ENCODE data around the gene OSBPL5. TPM values are rescaled to one million over a fixed set of nuclear protein-coding genes. Genes with fewer than 3 reads are reported as not detected.

Gene OSBPL5
- total RNA-seq, 1 donor from 2014 or later, result 88.4 TPM

DNA sequence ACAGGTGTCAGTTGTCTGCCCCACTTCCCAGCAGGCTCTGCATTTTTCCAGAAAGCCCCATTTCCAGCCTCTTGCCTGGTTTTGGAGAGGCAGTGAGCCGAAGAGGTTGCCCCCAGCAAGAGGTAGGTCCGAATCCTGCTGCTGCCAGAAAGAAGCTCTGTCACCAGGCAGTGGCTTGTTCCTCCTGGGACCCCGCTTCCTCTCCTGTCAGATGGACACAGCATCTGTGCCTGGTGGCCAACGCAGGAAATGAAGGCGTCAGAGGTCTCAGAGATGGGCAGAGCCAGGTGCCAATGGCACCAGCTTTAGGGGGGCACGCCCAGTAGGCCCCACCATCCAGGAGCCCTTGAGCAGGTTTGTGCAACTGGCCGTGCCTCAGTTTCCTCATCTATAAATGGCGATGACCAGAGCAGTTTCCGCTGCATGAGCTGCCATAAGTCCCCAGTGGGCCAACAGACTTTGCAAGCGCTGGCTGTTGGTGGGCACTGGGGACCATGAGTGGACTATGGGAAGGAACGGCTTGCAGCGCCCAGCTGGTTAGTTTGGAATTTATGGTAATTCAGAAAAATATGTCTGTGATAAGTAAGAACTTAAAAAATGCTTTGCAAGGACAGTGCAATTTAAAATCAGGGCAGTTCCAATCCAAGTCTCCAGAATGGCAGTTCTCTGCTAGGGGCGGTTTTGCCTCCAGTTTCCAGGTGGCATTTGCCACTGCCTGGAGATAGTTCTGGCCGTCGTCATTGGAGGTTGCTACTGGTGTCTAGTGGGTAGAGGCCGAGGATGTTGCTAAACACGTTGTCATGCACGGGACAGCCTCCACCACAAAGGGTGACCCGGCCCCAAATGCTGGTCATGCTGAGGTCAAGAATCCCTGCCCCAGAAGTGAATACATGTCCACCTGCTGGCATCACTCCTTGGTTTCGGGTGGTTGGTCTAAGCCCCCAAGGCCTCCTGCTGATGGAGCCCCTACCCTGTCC is 2.3 kb upstream of the OSBPL5 start:
- no peaks in the 10 kb centered on the region for H3K36me3 ChIP-seq
- TF ChIP-seq, protein P1, sequence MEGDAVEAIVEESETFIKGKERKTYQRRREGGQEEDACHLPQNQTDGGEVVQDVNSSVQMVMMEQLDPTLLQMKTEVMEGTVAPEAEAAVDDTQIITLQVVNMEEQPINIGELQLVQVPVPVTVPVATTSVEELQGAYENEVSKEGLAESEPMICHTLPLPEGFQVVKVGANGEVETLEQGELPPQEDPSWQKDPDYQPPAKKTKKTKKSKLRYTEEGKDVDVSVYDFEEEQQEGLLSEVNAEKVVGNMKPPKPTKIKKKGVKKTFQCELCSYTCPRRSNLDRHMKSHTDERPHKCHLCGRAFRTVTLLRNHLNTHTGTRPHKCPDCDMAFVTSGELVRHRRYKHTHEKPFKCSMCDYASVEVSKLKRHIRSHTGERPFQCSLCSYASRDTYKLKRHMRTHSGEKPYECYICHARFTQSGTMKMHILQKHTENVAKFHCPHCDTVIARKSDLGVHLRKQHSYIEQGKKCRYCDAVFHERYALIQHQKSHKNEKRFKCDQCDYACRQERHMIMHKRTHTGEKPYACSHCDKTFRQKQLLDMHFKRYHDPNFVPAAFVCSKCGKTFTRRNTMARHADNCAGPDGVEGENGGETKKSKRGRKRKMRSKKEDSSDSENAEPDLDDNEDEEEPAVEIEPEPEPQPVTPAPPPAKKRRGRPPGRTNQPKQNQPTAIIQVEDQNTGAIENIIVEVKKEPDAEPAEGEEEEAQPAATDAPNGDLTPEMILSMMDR (IDR thresholded peaks at IDR 0.05), result no peak
- TF ChIP-seq POLR2A (IDR thresholded peaks at IDR 0.05) (no peak), POLR2AphosphoS5 (IDR thresholded peaks at IDR 0.05; ENCODE audit: insufficient read depth in 1 of 2, low read depth in 1 of 2) (no peak)
- H3K27ac ChIP-seq, result no peak overlapping the region
- H3K4me1 ChIP-seq, result peaks cover 48% of the 10 kb centered on the region
- H3K4me3 ChIP-seq, result no peak overlapping the region
- no peak for DNase-seq (ENCODE audit: extremely low spot score in 2 of 2)
- intact Hi-C loops (cut with DNase I), result no loop called here
- no peaks in the 10 kb centered on the region for H3K9me3 ChIP-seq
- H3K27me3 ChIP-seq, result no peaks in the 10 kb centered on the region

DNA sequence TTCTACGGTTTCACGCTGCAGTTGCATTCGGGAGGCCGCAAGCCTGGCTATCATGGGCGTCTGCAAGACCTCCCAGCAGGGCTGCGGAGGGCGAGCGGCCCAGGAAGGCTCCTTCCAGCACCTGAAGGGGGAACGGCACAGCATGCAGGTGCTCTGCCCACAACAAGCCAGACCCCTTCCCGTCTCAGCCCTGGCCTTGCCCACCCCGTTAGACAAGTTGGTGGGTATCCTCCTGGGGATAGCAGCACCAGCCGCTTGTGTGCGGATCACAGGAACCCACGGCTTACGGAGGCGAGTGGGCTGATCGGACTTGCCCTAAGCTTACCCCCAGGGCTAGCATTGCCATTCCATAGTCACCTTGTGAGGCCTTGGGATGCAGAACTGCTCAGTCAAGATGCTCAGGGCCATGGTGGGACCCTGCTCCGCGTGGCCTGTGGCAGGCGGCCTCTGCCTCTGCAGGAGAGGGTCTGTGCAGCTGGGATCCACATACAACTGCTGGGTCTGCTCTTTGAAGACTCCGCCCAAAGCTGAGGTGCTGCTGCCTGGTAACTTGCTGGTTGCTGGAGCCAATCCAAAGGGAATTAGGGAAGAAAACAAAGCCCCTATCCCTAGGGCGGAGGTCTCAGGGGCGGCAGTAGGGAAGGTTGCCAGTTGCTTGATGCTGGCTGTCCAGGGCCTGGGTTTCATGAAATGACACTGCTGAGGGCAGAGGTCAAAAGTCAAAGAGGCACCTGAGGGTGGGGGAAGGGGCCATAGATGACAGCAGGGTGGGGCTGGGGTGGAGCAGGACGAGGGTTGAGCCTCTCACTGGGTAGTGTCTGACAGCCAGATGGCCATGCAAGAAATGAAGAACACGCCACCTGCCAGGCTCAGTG is 1.4 kb upstream of the OSBPL5 start:
- intact Hi-C loops (cut with DNase I), result no loop called here
- TF ChIP-seq POLR2A (IDR thresholded peaks at IDR 0.05) (no peak), POLR2AphosphoS5 (IDR thresholded peaks at IDR 0.05; ENCODE audit: insufficient read depth in 1 of 2, low read depth in 1 of 2) (no peak)
- TF ChIP-seq, protein P1 (IDR thresholded peaks at IDR 0.05), result no peak
- no peaks in the 10 kb centered on the region for H3K27me3 ChIP-seq
- peaks cover 57% of the 10 kb centered on the region for H3K4me1 ChIP-seq
- no peaks in the 10 kb centered on the region for H3K9me3 ChIP-seq
- DNase-seq (ENCODE audit: extremely low spot score in 2 of 2), result no peak
- H3K27ac ChIP-seq, result no peak overlapping the region
- no peak overlapping the region for H3K4me3 ChIP-seq
- H3K36me3 ChIP-seq, result no peaks in the 10 kb centered on the region

DNA sequence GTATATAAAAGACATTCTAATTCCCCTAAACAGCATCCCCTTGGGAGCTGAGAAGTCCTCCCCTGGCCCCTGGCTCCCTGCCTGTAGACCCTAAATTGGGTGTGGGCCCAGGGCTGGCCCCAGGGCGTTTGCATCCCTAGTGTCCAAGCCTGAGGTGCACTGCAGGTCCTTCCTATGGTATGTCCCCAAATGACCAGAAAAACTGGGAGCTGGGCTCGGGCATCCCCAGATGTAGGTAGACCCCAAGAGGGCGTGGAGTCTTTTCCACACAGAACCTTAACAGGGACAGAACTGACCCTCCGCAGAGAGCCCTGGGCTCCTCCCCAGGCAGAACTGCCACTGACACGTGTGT is 782 bp upstream of the OSBPL5 start:
- Histone ChIP-seq H3K36me3 (no peaks in the 10 kb centered on the region), H3K27me3 (no peaks in the 10 kb centered on the region), H3K4me1 (peaks cover 64% of the 10 kb centered on the region), H3K27ac (peak overlapping the region; percentile 85), H3K9me3 (no peaks in the 10 kb centered on the region), H3K4me3 (peak overlapping the region in 1 of 2 donors; percentile 87)
- DNase-seq (ENCODE audit: extremely low spot score in 2 of 2), result no peak
- TF ChIP-seq POLR2A (IDR thresholded peaks at IDR 0.05) (no peak), POLR2AphosphoS5 (IDR thresholded peaks at IDR 0.05; ENCODE audit: insufficient read depth in 1 of 2, low read depth in 1 of 2) (no peak)
- TF ChIP-seq, protein P1 (IDR thresholded peaks at IDR 0.05), result no peak
- intact Hi-C loops (cut with DNase I), result no loop called here

DNA sequence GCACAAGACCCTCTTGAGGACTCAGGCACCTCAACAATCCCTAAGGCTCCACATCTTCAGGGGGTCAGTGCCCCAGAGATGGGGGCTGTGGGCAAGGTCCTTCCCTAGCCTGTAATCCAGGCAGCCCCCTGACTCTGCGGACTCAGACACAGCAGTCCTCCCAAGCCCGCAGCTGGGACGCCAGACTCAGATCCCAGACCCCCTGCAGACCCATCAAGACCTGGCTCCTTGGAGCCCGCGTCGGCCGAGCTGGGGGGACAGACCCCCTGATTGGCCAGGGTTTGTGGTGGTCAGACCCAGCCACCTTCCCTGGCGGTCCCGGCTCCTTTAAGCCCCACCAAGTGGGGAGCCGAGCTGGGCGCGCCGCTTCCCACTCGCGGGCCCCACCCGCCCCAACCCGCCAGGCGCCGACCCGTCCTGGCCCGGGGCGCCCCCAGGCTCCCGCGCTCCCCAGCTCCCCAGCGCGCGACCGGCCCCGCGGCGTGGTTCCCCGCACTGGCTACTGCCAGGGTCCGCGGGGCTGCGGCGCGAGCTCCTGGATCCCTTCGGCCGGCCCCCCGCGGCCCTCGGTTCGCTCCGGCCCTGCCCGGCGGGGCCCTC is 458 bp downstream of the OSBPL5 start:
- peaks cover 67% of the 10 kb centered on the region for H3K4me1 ChIP-seq

More for the DNA sequence above, 458 bp downstream of the OSBPL5 start:
- H3K27ac ChIP-seq, result peak overlapping the region; percentile 85
- DNase-seq (ENCODE audit: extremely low spot score in 2 of 2), result no peak
- intact Hi-C loops (cut with DNase I), result loop anchor here (5.0 kb wide), 1 partner anchor 37 kb away; no protein-coding TSS in a partner anchor
- no peaks in the 10 kb centered on the region for H3K27me3 ChIP-seq
- no peaks in the 10 kb centered on the region for H3K36me3 ChIP-seq
- TF ChIP-seq POLR2AphosphoS5 (IDR thresholded peaks at IDR 0.05; ENCODE audit: insufficient read depth in 1 of 2, low read depth in 1 of 2) (no peak), POLR2A (IDR thresholded peaks at IDR 0.05) (no peak)
- TF ChIP-seq, protein P1 (IDR thresholded peaks at IDR 0.05), result no peak
- no peaks in the 10 kb centered on the region for H3K9me3 ChIP-seq
- H3K4me3 ChIP-seq, result peak overlapping the region; percentile 67 to 87
